HG03108 (cell line): ENCODE results near the gene TGFBR3.

Experiments used
- ATAC-seq: cut with Tn5 transposase; IDR thresholded peaks from one replicate; pipeline ENCODE4 v1.9.1; 2021; ENCODE audit warnings: moderate library complexity; ENCODE audit not compliant: unreplicated experiment

Gene TGFBR3

GRCh38 chr1:91764471-91765115 lies 121.4 kb downstream of the TGFBR3 start:
- no peak for ATAC-seq

DNA sequence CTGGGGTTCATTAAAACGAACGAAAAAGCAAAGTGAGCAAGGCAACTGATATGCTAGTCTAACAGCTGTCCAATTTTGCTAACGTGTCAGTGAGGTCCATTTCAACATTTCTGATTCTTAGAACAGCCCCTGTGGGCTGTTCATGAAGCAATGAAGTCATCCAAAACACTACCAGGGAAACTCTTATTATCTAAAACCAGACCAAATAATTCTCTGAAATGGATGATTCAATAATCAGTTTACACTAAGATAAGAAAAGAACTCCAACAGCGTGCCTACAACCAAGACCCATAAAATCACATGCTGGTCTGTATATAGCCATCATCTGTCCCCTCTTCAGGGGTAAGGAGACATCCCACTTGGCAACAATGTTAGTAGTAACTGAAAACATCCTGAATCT lies 122.7 kb downstream of the TGFBR3 start:
- ATAC-seq: no peak

DNA sequence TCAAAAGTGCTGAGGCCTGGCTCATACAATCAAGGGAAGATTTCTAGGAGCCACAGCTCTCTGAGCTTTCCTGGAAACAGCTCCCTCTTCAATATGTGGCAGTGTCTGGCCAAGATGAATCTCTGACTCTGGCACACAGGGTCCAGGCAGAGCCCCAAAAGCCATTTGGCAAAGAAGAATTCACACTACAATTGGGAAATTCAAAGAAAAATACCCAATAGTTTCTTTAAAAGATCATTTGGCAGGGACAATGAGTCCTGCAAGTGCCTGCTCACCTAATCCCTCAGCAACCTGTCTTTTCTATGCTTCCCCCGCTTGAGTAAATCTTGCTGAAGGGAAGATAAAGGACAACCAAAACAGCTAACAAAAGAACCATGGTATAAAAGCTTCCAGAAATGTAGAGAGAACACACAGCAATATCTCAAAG lies 124.6 kb downstream of the TGFBR3 start:
- no peak for ATAC-seq

GRCh38 chr1:91760512-91760911 lies 125.4 kb downstream of the TGFBR3 start:
- no peak for ATAC-seq

GRCh38 chr1:91759076-91759475 lies 126.9 kb downstream of the TGFBR3 start:
- no peak for ATAC-seq

GRCh38 chr1:91757763-91758460 lies 128.0 kb downstream of the TGFBR3 start:
- ATAC-seq: no peak

DNA sequence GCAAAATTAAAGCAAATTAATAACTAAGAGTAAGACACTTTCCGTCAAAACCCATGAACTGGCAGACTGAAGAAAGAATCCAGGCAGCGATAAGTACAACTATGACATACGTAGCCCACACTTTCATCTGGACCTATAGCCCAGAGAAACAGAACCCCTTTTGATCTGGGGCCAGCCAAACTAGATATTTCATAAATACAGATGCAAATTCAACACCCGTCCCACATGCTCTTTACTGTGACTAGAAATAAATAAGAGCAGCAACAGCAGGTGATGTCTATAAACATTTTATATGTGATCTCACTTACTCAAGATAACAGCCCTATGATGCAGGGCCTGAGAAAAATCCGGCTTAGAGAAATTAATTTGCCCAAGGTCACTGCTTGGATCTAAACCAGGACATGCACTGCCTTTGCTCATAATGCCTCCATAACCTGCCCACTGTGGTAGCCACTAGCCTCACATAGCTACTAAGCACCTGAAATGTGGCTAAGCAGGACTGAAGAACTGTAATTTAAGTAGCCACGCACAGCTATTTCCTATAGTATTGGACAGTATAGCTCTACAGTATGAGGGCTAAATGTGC lies 130.2 kb downstream of the TGFBR3 start:
- no peak for ATAC-seq

DNA sequence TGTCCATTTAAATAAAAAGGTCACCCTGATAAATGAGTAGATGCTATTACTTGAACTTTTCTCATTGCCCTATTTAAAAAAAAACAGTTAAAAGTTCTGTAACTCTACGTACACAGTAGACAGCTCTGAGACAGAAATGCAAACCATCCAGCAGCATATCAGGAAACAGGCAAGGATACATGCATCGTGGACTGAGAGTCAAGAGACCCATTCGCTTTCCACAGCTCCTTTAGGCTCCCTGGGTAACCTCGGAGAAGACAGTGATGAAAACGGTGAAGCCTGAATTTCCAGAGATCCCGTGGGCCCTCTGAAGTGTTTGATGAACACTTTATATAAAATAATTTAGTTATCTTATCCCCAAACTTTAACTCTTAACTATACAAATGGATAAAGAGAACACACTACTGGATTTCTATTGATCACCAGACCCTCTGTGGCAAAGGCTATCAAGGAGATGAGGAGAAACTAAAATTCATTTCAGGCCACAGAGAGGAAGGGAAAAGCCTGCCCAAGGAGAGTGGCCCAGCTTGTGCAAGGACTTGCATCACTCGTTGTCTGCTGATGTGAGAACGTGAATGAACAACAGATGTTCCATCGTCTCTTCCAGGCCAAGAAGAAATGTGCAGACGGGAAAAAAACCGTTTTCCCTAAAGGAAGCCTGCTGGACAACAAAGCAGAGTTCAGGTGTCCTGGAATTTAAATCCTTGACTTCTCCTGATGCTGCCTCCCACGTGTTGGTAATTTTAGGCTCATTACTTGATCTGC lies 131.0 kb downstream of the TGFBR3 start:
- no peak for ATAC-seq

- ATAC-seq: peak; percentile 46
Measured at GRCh38 chr1:91754348-91754747, 131.6 kb downstream of the TGFBR3 start.

DNA sequence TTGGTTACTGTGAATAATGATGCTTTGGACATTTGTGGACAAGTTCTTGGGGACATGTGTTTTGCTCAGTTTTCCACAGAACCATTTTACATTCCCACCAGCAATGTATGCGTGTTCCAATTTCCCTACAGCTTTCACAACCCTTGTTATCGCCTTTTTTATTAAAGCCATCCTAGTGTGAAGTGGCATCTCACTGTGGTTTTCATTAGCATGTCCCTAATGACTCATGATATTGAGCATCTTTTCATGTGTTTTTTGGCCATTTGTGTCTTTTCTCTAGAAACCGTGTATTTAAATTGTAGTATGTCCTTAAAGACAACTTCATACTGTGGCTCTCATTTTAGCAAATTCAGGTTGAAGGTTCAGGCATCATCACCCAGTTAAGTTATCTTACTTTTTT lies 132.1 kb downstream of the TGFBR3 start:
- ATAC-seq: no peak

- ATAC-seq: peak; percentile 55
Measured at GRCh38 chr1:91752324-91752723, 133.6 kb downstream of the TGFBR3 start.

DNA sequence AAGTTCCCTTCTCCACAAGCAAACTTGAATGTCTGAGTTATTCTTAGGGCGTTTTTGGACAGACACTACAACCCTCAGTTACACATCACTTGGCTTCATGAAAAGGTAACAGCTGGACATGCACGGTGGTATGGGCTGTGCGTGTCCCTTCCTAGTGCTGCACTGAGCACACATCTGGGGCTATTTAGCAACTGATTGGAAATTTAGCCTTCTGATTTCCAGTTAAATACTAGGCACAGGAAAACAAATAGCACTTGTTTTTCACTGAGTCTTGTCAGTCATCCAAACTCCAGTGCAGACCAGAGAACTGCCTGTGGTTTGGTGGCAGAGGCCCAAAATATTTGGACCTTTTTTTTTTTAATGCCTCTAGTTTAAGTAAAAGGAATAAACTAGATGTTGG lies 134.7 kb downstream of the TGFBR3 start:
- ATAC-seq: no peak

GRCh38 chr1:91750398-91750996 lies 135.5 kb downstream of the TGFBR3 start:
- no peak for ATAC-seq

DNA sequence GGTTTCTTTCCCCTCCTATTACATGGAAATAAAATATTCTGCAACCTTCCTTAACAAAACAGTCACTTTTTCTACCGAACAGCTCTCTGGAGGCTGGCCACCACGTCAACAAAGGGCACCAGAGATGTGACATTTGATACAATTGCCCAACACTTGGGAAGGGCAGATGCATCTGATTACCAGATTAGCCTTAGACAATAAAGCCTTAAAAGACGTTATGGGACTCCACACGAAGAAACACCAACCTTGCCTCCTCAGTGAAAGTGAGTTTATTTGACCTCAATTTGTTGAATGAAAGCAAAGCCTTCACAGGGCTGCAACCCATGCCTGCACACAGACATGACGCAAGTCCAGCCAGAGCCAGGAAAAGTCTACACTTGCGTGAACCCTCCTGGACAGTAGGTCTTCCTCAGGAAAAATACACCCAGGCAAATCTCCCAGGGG lies 136.1 kb downstream of the TGFBR3 start:
- no peak for ATAC-seq

DNA sequence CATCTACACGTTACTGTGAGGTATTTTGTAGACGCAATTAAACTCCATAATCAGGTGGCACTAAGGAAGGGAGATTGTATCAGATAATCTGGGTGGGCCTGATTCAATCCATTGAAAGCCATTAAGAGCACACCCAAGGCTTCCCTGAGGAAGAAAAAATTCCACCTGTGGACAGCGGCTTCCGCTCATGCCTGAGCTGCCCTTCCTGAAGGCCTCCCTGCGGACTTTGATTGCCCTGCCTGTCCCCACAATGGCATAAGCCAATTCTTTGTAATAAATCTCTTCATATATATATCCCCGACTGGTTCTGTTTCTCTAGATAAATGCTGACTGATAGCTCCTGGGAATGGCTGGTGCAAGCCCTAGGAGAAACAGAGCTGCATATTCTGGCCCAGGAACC lies 138.3 kb downstream of the TGFBR3 start:
- no peak for ATAC-seq

GRCh38 chr1:91746728-91747338 lies 139.1 kb downstream of the TGFBR3 start:
- no peak for ATAC-seq

DNA sequence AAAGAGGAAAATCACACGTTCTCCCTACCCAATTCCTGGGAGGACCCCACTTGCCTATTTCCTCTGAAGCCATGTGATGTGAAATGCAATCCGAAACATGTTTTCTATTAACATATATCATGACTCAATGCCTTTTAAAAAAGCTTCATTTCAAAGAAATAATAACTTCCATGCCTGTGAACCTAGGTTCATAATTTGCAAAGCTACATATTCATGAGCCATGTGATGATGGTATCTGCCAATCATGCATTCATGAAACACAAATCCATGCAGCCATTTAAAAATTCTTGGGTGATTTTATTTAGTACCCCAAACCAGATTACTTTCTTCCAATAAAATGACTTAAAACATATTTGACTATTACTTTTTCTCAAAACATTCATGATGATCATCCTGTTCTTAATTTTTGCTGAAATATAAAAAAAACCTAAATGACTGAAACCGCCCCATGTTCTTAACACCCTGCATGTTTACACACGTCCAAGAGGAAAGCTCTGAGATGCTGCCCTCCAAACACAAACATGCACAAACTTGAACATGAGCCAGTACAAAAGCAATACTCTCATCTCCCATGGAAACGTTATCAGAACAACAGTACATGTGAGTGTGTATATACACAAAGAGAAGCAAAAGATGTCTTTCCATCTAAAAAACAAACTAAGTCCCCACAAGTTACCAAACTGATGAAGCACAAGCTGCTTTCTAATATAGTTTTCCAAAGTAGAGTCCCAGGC lies 140.1 kb downstream of the TGFBR3 start:
- no peak for ATAC-seq

- no peak for ATAC-seq
Measured at GRCh38 chr1:91744953-91745639, 140.9 kb downstream of the TGFBR3 start.

- no peak for ATAC-seq
Measured at GRCh38 chr1:91742848-91743292, 143.1 kb downstream of the TGFBR3 start.
